Mesothelial cell of epicardium (in vitro differentiated cells): Measurements from ENCODE around the gene PTPRG. TPM values are rescaled to one million over a fixed set of nuclear protein-coding genes. Genes with fewer than 3 reads are reported as not detected.

Experiments used
- DNase-seq, 2 experiments: peaks; one replicate each; pipeline ENCODE4 v3.0.0; 2021; ENCODE audit warnings: low spot score in 2 of 2; ENCODE audit not compliant: unreplicated experiment in 2 of 2
- H3K27ac Mint-ChIP-seq: 2 replicates; pipeline ENCODE4 v1.8.0; 2021; ENCODE audit warnings: mixed read lengths
- H3K27me3 Mint-ChIP-seq: 2 replicates; pipeline ENCODE4 v1.8.0; 2021; ENCODE audit warnings: low read depth, mixed read lengths
- H3K36me3 Mint-ChIP-seq: 2 replicates; pipeline ENCODE4 v1.8.0; 2021; ENCODE audit warnings: mixed read lengths
- H3K4me1 Mint-ChIP-seq: 2 replicates; pipeline ENCODE4 v1.8.0; 2021; ENCODE audit warnings: mixed read lengths
- H3K4me3 Mint-ChIP-seq: 2 replicates; pipeline ENCODE4 v1.8.0; 2021; ENCODE audit warnings: mild to moderate bottlenecking, moderate library complexity, mixed read lengths
- H3K9me3 Mint-ChIP-seq: 2 replicates; pipeline ENCODE4 v1.8.0; 2021; ENCODE audit warnings: mixed read lengths
- total RNA-seq: library from RNA; stranded (reverse); gene quantifications from 3 replicates; pipeline ENCODE4 v1.2.1, GENCODE V29; 2021
- TF ChIP-seq, protein P1 (sequence below): fragments of 200-600 bp; sonication (generic); IDR thresholded peaks from one replicate; pipeline ENCODE4 v1.5.0; 2021; ENCODE audit warnings: antibody characterized with exemption; ENCODE audit not compliant: unreplicated experiment

Gene PTPRG
- total RNA-seq, 1 donor from 2014 or later, result 40.4 TPM

DNA sequence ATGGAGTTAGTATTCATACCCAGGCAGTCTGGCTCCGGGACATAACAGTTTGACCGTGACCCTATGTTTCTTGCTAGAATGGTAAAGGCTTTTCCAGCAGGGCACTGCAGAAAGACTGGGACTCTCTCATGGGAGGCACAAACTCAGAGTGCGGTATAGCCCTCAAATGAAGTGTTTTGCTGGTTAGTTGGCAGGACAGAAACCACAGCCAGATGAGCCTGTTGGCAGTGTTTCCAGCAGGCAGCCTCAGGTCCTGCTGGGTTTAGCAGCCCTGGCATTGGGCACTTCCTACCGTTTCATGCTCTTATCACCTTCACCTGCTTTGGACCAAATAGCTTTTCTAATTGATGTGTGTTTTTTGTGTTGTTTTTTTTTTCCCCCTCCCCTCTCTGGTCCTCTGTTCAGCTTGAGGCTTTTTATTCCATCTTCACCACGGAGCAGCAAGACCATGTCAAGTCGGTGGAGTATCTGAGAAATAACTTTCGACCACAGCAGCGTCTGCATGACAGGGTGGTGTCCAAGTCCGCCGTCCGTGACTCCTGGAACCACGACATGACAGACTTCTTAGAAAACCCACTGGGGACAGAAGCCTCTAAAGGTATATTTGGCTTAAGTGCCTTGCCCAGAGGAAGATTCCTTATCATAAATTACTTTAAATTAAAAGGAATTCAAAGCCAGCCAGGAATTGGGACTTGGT is 606.3 kb downstream of the PTPRG start:
- no peak for DNase-seq

DNA sequence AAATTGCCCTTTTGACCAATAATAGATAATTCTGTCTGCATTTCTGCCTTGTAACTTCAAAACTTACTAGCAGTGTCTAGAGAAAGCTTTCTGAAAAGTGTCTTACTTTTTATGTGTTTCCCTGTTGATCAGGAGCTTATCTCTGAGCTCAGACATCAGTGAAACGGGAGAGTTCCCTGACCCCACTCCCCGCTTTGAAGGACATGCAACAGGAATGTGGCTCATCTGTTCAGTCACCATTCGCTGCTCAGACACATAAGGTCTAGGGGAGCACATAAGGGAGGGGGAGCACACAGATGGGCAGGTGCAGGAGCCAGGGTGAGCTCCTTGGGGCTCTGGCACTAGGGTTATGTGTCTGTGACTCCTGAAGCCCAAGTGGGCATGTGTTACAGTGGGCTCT is 607.0 kb downstream of the PTPRG start:
- H3K9me3 Mint-ChIP-seq, result peaks cover 14% of the 10 kb centered on the region
- H3K4me3 Mint-ChIP-seq, result no peak overlapping the region
- no peak for DNase-seq
- TF ChIP-seq, protein P1, sequence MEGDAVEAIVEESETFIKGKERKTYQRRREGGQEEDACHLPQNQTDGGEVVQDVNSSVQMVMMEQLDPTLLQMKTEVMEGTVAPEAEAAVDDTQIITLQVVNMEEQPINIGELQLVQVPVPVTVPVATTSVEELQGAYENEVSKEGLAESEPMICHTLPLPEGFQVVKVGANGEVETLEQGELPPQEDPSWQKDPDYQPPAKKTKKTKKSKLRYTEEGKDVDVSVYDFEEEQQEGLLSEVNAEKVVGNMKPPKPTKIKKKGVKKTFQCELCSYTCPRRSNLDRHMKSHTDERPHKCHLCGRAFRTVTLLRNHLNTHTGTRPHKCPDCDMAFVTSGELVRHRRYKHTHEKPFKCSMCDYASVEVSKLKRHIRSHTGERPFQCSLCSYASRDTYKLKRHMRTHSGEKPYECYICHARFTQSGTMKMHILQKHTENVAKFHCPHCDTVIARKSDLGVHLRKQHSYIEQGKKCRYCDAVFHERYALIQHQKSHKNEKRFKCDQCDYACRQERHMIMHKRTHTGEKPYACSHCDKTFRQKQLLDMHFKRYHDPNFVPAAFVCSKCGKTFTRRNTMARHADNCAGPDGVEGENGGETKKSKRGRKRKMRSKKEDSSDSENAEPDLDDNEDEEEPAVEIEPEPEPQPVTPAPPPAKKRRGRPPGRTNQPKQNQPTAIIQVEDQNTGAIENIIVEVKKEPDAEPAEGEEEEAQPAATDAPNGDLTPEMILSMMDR, result no peak
- H3K27ac Mint-ChIP-seq, result no peak overlapping the region
- peaks cover 11% of the 10 kb centered on the region for H3K36me3 Mint-ChIP-seq
- H3K4me1 Mint-ChIP-seq, result peaks cover 10% of the 10 kb centered on the region
- H3K27me3 Mint-ChIP-seq, result no peaks in the 10 kb centered on the region

More for the DNA sequence above, 606.3 kb downstream of the PTPRG start:
- no peak overlapping the region for H3K4me3 Mint-ChIP-seq
- peaks cover 10% of the 10 kb centered on the region for H3K4me1 Mint-ChIP-seq
- peaks cover 11% of the 10 kb centered on the region for H3K36me3 Mint-ChIP-seq
- no peak overlapping the region for H3K27ac Mint-ChIP-seq
- no peaks in the 10 kb centered on the region for H3K27me3 Mint-ChIP-seq
- TF ChIP-seq, protein P1, result no peak
- H3K9me3 Mint-ChIP-seq, result peaks cover 13% of the 10 kb centered on the region

DNA sequence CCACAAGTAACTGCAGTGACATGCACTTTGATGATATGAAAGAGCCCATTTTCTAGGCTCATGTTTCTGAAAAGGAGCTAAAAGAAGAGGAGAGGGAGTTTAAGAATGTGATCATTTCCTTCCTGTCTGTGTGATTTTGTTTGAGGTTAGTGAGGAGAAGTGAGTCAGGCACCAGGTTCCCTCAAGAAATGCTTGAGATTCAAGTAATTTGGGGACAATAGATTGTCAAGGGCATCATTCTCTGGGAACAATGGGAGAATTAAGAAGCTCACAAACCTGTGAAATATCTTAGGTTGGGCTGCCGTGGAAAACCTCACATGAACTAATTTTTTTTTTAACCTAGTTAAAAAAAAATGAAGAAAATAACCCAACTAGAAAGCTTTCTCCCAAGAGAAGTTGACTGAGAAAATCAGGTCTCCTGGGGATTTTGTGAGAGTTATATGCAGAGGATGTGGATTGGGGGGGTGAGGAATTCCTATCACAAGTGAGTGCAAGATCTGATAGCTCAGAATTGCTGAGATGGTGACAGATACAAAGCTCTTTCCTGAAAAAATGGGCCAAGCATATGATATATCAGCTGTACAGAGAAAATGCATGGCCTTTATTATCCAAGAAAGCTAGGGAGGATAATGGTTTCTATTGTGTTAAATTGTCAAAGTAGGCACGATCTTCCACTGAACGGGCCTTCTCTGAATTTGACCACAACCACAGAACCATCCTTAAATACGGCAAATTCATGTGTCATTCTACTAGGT is 608.7 kb downstream of the PTPRG start:
- H3K27me3 Mint-ChIP-seq, result no peaks in the 10 kb centered on the region
- H3K4me1 Mint-ChIP-seq, result peaks cover 10% of the 10 kb centered on the region
- H3K9me3 Mint-ChIP-seq, result peaks cover 14% of the 10 kb centered on the region
- no peak overlapping the region for H3K4me3 Mint-ChIP-seq
- H3K36me3 Mint-ChIP-seq, result peaks cover 11% of the 10 kb centered on the region
- no peak overlapping the region for H3K27ac Mint-ChIP-seq
- no peak for DNase-seq
- TF ChIP-seq, protein P1, result no peak

DNA sequence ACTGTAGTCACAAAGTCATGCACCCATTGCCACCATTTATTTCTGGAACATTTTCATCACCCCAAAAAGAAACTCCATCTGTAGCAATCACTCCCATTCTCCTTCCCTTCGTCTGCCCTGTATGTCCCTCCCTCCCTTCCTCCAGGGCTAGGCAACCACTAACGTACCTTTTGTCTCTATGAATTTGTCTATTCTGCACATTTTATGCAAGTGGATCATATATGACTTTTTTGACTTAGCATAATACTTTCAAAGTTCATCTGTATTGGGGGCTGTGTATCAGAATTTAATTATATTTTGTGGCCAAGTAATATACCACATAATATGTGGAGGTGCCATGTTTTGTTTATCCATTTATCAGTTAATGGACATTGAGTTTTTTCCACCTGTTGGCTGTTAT is 610.4 kb downstream of the PTPRG start:
- peaks cover 10% of the 10 kb centered on the region for H3K4me1 Mint-ChIP-seq

DNA sequence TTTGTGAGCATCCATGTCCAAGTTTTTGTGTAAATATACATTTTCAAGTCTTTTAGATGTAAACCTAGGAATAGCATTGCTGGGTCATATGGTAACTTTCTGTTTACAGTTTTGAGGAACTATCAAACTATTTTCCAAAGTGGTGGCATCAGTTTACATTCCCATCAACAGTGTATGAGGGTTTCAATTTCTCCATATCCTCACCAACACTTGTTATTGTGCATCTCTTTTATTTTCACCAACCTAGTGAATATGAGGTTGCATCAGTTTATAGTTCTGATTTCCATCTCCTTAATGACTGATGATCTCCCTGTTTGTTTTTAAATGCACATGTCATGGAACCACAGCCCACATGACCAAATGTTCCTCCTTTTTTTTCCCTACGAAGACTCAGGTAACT is 610.8 kb downstream of the PTPRG start:
- H3K27me3 Mint-ChIP-seq, result no peaks in the 10 kb centered on the region
- H3K4me1 Mint-ChIP-seq, result peaks cover 10% of the 10 kb centered on the region
- H3K4me3 Mint-ChIP-seq, result no peak overlapping the region
- peaks cover 14% of the 10 kb centered on the region for H3K9me3 Mint-ChIP-seq
- DNase-seq, result no peak
- no peak overlapping the region for H3K27ac Mint-ChIP-seq
- H3K36me3 Mint-ChIP-seq, result peaks cover 11% of the 10 kb centered on the region
- TF ChIP-seq, protein P1, result no peak

More for the DNA sequence above, 610.4 kb downstream of the PTPRG start:
- Mint-ChIP-seq H3K27me3 (no peaks in the 10 kb centered on the region), H3K36me3 (peaks cover 11% of the 10 kb centered on the region), H3K9me3 (peaks cover 14% of the 10 kb centered on the region), H3K27ac (no peak overlapping the region), H3K4me3 (no peak overlapping the region)
- no peak for DNase-seq
- TF ChIP-seq, protein P1, result no peak
